GM12892 (cell line): Measurements from ENCODE around the gene HILPDA.
A peak's percentile ranks its signal among the peaks of the same experiment; 100 is the strongest.
"Not testable (repeated sequence)": the region's sequence is repeated elsewhere in the genome, so short reads cannot be mapped to it uniquely, and the experiment has no call there.

Experiments used
- DNase-seq: peaks from one replicate; pipeline ENCODE4 v3.0.0; 2011; ENCODE audit not compliant: insufficient read length
- FAIRE-seq: peaks from 2 replicates; lab custom pipeline; 2011; peaks lifted over from hg19 to GRCh38; lab: Jason Lieb, UNC
- POLR2A ChIP-seq: IDR thresholded peaks from 2 replicates; pipeline ENCODE4 v1.6.1; 2011; ENCODE audit warnings: low read depth, low read length, control low read depth
- POLR2AphosphoS5 ChIP-seq: IDR thresholded peaks from 2 replicates; pipeline ENCODE4 v1.6.1; 2011; ENCODE audit warnings: low read depth, low read length, control low read depth
- TAF1 ChIP-seq: IDR thresholded peaks from 2 replicates; pipeline ENCODE4 v1.6.1; 2011; ENCODE audit warnings: low read depth, mild to moderate bottlenecking, control low read depth, low read length, borderline replicate concordance

The HILPDA gene

DNA sequence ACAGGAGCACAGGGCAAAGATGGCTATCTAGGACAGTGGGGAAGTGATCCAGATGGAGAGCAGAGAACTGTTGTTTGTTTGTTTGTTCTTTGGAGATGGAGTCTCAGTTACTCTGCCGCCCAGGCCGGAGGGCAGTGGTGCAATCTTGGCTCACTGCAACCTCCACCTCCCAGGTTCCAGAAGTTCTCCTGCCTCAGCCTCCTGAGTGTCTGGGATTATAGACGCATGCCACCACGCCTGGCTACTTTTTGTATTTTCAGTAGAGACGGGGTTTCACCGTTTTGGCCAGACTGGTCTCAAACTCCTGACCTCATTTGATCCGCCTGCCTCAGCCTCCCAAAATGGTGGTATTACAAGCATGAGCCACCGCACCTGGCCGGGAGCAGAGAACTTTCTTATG is 41.7 kb downstream of the HILPDA start:
- no peak for DNase-seq
- FAIRE-seq: no peak
- TF ChIP-seq TAF1: no peak
- TF ChIP-seq POLR2A: no peak
- no peak for TF ChIP-seq POLR2AphosphoS5

DNA sequence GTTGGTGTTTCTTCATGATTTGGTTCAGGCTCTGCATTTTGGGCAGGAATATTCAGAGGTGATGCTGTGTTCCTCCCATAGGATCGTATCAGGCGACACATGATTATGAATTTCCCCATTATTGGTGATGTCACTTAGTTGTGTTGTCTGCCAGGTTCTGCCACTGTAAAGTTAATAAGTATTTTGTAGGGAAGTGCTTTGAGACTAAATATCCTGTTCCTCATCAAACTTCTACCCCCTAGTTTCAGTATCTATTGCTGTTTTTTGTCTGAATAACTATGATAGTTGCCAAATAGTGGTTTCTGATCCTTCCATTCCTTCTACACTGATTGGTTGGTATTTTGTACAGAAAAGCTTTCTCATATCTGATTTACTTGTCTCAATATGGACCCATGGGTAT is 49.7 kb downstream of the HILPDA start:
- not testable (repeated sequence) for DNase-seq
- peak; percentile 83 for FAIRE-seq

DNA sequence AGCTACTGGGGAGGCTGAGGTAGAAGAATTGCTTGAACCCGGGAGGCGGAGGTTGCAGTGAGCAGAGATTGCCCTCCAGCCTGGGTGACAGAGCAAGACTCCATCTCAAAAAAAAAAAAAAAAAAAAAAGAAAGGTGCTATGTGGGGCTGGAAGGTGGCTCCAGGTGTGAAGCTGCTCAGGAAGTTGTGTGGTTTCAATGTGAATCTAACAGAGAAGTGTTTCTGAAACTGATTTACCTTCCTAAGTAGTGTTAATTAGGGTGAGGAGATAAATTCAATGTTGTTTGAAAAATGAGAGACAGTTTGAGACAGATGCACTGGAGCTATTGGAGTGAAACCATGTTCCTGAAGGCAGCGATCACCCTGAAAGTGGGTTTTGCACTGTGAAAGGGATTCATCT is 51.1 kb downstream of the HILPDA start:
- not testable (repeated sequence) for DNase-seq
- FAIRE-seq: peak; percentile 62

DNA sequence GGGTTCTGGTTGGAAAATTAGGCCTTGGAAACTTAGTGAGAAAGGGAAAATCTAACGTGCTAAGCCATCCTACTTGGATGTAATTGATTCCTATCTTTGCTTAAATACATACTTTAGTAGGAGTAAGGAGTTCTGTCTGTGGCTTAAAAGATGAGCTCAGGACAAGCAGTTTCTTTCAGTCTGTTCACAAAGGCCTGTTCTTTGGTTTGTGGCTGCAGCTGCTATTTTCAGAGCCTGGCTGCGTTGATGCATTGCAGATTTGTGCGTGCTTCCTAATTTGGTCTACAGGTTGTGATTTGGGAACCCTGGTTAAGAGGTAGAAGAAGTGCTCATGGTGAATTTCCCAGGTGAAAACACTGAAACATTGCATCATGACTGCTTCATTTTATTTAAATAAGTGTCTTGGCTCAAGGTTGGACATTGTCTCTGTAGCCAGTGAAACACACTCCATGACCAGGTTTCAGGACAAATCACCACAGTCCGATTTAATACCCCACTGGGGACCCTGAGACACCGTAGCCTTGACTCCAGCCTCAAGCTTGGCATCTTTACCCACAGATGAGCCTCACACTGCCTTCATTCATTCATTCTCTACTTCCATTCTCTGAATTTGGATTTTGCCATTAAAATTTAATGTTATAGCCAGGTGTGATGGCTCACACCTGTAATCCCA is 51.8 kb downstream of the HILPDA start:
- not testable (repeated sequence) for DNase-seq
- FAIRE-seq: peak; percentile 80
